Neural progenitor cell (in vitro differentiated cells): ENCODE data around the gene TAX1BP1. TPM values are rescaled to one million over a fixed set of nuclear protein-coding genes. Genes with fewer than 3 reads are reported as not detected.

Experiments used
- DNase-seq: peaks from one replicate; pipeline ENCODE4 v3.0.0-alpha.2; 2016; ENCODE audit warnings: low spot score
- H2AFZ ChIP-seq: fragments of 200-600 bp; sonication (generic); replicated peaks from 2 replicates; pipeline ENCODE4 v1.6.1; 2016; ENCODE audit warnings: antibody characterized with exemption
- H3F3A ChIP-seq: fragments of 200-600 bp; sonication (generic); 2 replicates; pipeline ENCODE4 v1.6.1; 2016; ENCODE audit warnings: antibody characterized with exemption, low read depth
- H3K27ac ChIP-seq: fragments of 200-600 bp; sonication (generic); 2 replicates; pipeline ENCODE4 v1.5.1; 2016; ENCODE audit warnings: mild to moderate bottlenecking
- H3K27me3 ChIP-seq: fragments of 200-600 bp; sonication (generic); 2 replicates; pipeline ENCODE4 v1.6.1; 2016; ENCODE audit warnings: mild to moderate bottlenecking, moderate library complexity
- H3K36me3 ChIP-seq: fragments of 200-600 bp; sonication (generic); 2 replicates; pipeline ENCODE4 v1.5.1; 2016
- H3K4me1 ChIP-seq: fragments of 200-600 bp; sonication (generic); 2 replicates; pipeline ENCODE4 v1.6.1; 2016; ENCODE audit warnings: mixed run types
- H3K4me2 ChIP-seq: fragments of 200-600 bp; sonication (generic); 2 replicates; pipeline ENCODE4 v1.6.1; 2016
- H3K4me3 ChIP-seq: fragments of 200-600 bp; sonication (generic); 2 replicates; pipeline ENCODE4 v1.5.1; 2016
- H3K79me2 ChIP-seq: fragments of 200-600 bp; sonication (generic); 2 replicates; pipeline ENCODE4 v1.6.1; 2016; ENCODE audit warnings: low read depth
- H3K9ac ChIP-seq: fragments of 200-600 bp; sonication (generic); 2 replicates; pipeline ENCODE4 v1.6.1; 2016
- H3K9me3 ChIP-seq: fragments of 200-600 bp; sonication (generic); 2 replicates; pipeline ENCODE4 v1.5.1; 2016; ENCODE audit warnings: low read depth
- H4K20me1 ChIP-seq: fragments of 200-600 bp; sonication (generic); 2 replicates; pipeline ENCODE4 v1.6.1; 2016; ENCODE audit warnings: low read depth
- H3K27ac Mint-ChIP-seq: 3 replicates; pipeline ENCODE4 v1.8.0; 2021; ENCODE audit warnings: mixed read lengths
- H3K27me3 Mint-ChIP-seq: 2 replicates; pipeline ENCODE4 v1.8.0; 2022; ENCODE audit warnings: low read depth, mild to moderate bottlenecking, inconsistent platforms, moderate library complexity, mixed read lengths; ENCODE audit not compliant: insufficient read depth
- H3K36me3 Mint-ChIP-seq: 3 replicates; pipeline ENCODE4 v1.8.0; 2021; ENCODE audit warnings: mixed read lengths
- H3K4me1 Mint-ChIP-seq: 3 replicates; pipeline ENCODE4 v1.8.0; 2021; ENCODE audit warnings: mixed read lengths
- H3K4me3 Mint-ChIP-seq: 3 replicates; pipeline ENCODE4 v1.8.0; 2021; ENCODE audit warnings: mild to moderate bottlenecking, moderate library complexity, mixed read lengths
- H3K9me3 Mint-ChIP-seq: 3 replicates; pipeline ENCODE4 v1.8.0; 2020; ENCODE audit warnings: mixed read lengths
- CTCF ChIP-seq: fragments of 200-600 bp; sonication (generic); IDR thresholded peaks from 2 replicates; pipeline ENCODE4 v1.5.1; 2017; ENCODE audit warnings: antibody characterized with exemption, mild to moderate bottlenecking
- EZH2 ChIP-seq: fragments of 200-600 bp; sonication (generic); IDR thresholded peaks from 2 replicates; pipeline ENCODE4 v1.6.1; 2017; ENCODE audit warnings: antibody characterized with exemption, mild to moderate bottlenecking, moderate library complexity
- EZH2phosphoT487 ChIP-seq: fragments of 200-600 bp; sonication (generic); IDR thresholded peaks from 2 replicates; pipeline ENCODE4 v1.6.1; 2017; ENCODE audit warnings: antibody characterized with exemption
- total RNA-seq: library from RNA; depleted of rRNA; stranded (reverse); fragments of >200 nt; gene quantifications from 2 replicates; pipeline ENCODE4 v1.2.3, GENCODE V29; 2015; ENCODE audit warnings: low replicate concordance

Gene TAX1BP1
- total RNA-seq, 1 donor from 2014 or later = 80.0 TPM

- no peak overlapping the region for H3K27ac ChIP-seq
- H3K79me2 ChIP-seq = no peaks in the 10 kb centered on the region
- no peaks in the 10 kb centered on the region for H3K4me1 ChIP-seq
- TF ChIP-seq EZH2phosphoT487 = no peak
- TF ChIP-seq CTCF = no peak
- no peak for TF ChIP-seq EZH2
- Mint-ChIP-seq H3K4me3 (no peak overlapping the region), H3K36me3 (no peaks in the 10 kb centered on the region), H3K27me3 (no peaks in the 10 kb centered on the region), H3K9me3 (no peaks in the 10 kb centered on the region), H3K4me1 (peaks cover 5% of the 10 kb centered on the region), H3K27ac (no peak overlapping the region)
- H3K9me3 ChIP-seq = no peaks in the 10 kb centered on the region
- no peak overlapping the region for H3K4me2 ChIP-seq
- H3K4me3 ChIP-seq = no peak overlapping the region
- no peak overlapping the region for H3K9ac ChIP-seq
- DNase-seq = no peak
- H2AFZ ChIP-seq = no peak overlapping the region
- no peaks in the 10 kb centered on the region for H3K36me3 ChIP-seq
- H4K20me1 ChIP-seq = no peaks in the 10 kb centered on the region
- H3K27me3 ChIP-seq = no peaks in the 10 kb centered on the region
- no peaks in the 10 kb centered on the region for H3F3A ChIP-seq
Measured at GRCh38 chr7:27727058-27727457, 12.9 kb upstream of the TAX1BP1 start.

GRCh38 chr7:27730112-27730511 is 9.8 kb upstream of the TAX1BP1 start:
- Mint-ChIP-seq H3K27ac (no peak overlapping the region), H3K9me3 (no peaks in the 10 kb centered on the region), H3K4me3 (no peak overlapping the region), H3K27me3 (no peaks in the 10 kb centered on the region), H3K4me1 (no peaks in the 10 kb centered on the region), H3K36me3 (no peaks in the 10 kb centered on the region)
- Histone ChIP-seq H3K4me2 (no peak overlapping the region), H3K4me3 (no peak overlapping the region), H4K20me1 (no peaks in the 10 kb centered on the region), H3K36me3 (no peaks in the 10 kb centered on the region), H2AFZ (no peak overlapping the region), H3K9me3 (no peaks in the 10 kb centered on the region), H3K27me3 (no peaks in the 10 kb centered on the region), H3K4me1 (no peaks in the 10 kb centered on the region), H3K27ac (no peak overlapping the region), H3K9ac (no peak overlapping the region), H3F3A (no peaks in the 10 kb centered on the region), H3K79me2 (no peaks in the 10 kb centered on the region)
- no peak for TF ChIP-seq EZH2
- TF ChIP-seq CTCF = no peak
- no peak for TF ChIP-seq EZH2phosphoT487
- no peak for DNase-seq

- H3K9ac ChIP-seq = no peak overlapping the region
- H3K9me3 ChIP-seq = no peaks in the 10 kb centered on the region
- H3K27ac ChIP-seq = no peak overlapping the region
- H4K20me1 ChIP-seq = no peaks in the 10 kb centered on the region
- Mint-ChIP-seq H3K27me3 (no peaks in the 10 kb centered on the region), H3K4me3 (no peak overlapping the region), H3K4me1 (peaks cover 5% of the 10 kb centered on the region), H3K9me3 (no peaks in the 10 kb centered on the region), H3K27ac (no peak overlapping the region), H3K36me3 (no peaks in the 10 kb centered on the region)
- H3K79me2 ChIP-seq = no peaks in the 10 kb centered on the region
- TF ChIP-seq EZH2phosphoT487 = no peak
- TF ChIP-seq EZH2 = no peak
- no peak for TF ChIP-seq CTCF
- H3K4me3 ChIP-seq = no peak overlapping the region
- no peak overlapping the region for H2AFZ ChIP-seq
- H3K4me2 ChIP-seq = no peak overlapping the region
- no peak for DNase-seq
- no peaks in the 10 kb centered on the region for H3K36me3 ChIP-seq
- H3F3A ChIP-seq = peaks cover 12% of the 10 kb centered on the region
- no peaks in the 10 kb centered on the region for H3K4me1 ChIP-seq
- H3K27me3 ChIP-seq = no peaks in the 10 kb centered on the region
Measured at GRCh38 chr7:27734583-27734982, 5.4 kb upstream of the TAX1BP1 start.

GRCh38 chr7:27735165-27735564 is 4.8 kb upstream of the TAX1BP1 start:
- Mint-ChIP-seq H3K27ac (no peak overlapping the region), H3K9me3 (no peaks in the 10 kb centered on the region), H3K27me3 (no peaks in the 10 kb centered on the region), H3K36me3 (no peaks in the 10 kb centered on the region), H3K4me3 (no peak overlapping the region), H3K4me1 (peaks cover 5% of the 10 kb centered on the region)
- H3K9ac ChIP-seq = no peak overlapping the region
- no peak overlapping the region for H3K4me3 ChIP-seq
- H3K36me3 ChIP-seq = no peaks in the 10 kb centered on the region
- peaks cover under 1% of the 10 kb centered on the region for H3K79me2 ChIP-seq
- no peaks in the 10 kb centered on the region for H3K27me3 ChIP-seq
- H3K4me1 ChIP-seq = no peaks in the 10 kb centered on the region
- no peak overlapping the region for H3K27ac ChIP-seq
- H2AFZ ChIP-seq = no peak overlapping the region
- H3K4me2 ChIP-seq = no peak overlapping the region
- no peak for TF ChIP-seq EZH2phosphoT487
- TF ChIP-seq CTCF = no peak
- no peak for TF ChIP-seq EZH2
- H3K9me3 ChIP-seq = no peaks in the 10 kb centered on the region
- no peaks in the 10 kb centered on the region for H4K20me1 ChIP-seq
- no peak for DNase-seq
- H3F3A ChIP-seq = peaks cover 15% of the 10 kb centered on the region
